ENCODE measurements around the gene SPATA31E1.
"Not testable (repeated sequence)": the region's sequence is repeated elsewhere in the genome, so short reads cannot be mapped to it uniquely, and the experiment has no call there.

The SPATA31E1 gene

GRCh38 chr9:87886933-87887505 lies 4.3 kb downstream of the SPATA31E1 start:
- DNase-seq = no peak

- no peak for DNase-seq
Observed at GRCh38 chr9:87887661-87888480, 5.2 kb downstream of the SPATA31E1 start.

GRCh38 chr9:87888501-87888900 lies 5.8 kb downstream of the SPATA31E1 start:
- DNase-seq = no peak

GRCh38 chr9:87889065-87889881 lies 6.6 kb downstream of the SPATA31E1 start:
- no peak for DNase-seq

GRCh38 chr9:87889882-87890252 lies 7.2 kb downstream of the SPATA31E1 start:
- no peak for DNase-seq

GRCh38 chr9:87890837-87891236 lies 8.2 kb downstream of the SPATA31E1 start:
- DNase-seq = no peak

GRCh38 chr9:87891754-87892153 lies 9.1 kb downstream of the SPATA31E1 start:
- DNase-seq = no peak

- DNase-seq = no peak
Observed at GRCh38 chr9:87892956-87893355, 10.3 kb downstream of the SPATA31E1 start.

GRCh38 chr9:87894998-87895625 lies 12.4 kb downstream of the SPATA31E1 start:
- DNase-seq = no peak

GRCh38 chr9:87896891-87897290 lies 14.2 kb downstream of the SPATA31E1 start:
- DNase-seq = no peak

GRCh38 chr9:87898151-87898550 lies 15.5 kb downstream of the SPATA31E1 start:
- no peak for DNase-seq

GRCh38 chr9:87902371-87902770 lies 19.7 kb downstream of the SPATA31E1 start:
- not testable (repeated sequence) for DNase-seq

GRCh38 chr9:87909310-87910041 lies 26.8 kb downstream of the SPATA31E1 start:
- DNase-seq = no peak

GRCh38 chr9:87910821-87911220 lies 28.1 kb downstream of the SPATA31E1 start:
- DNase-seq = no peak

GRCh38 chr9:87917662-87918061 lies 35.0 kb downstream of the SPATA31E1 start, which contains the start of gene SPATA31C1:
SPATA31C1 (plus strand) TSS chr9:87917962.
- DNase-seq = not testable (repeated sequence)

GRCh38 chr9:87919013-87919412 lies 36.3 kb downstream of the SPATA31E1 start:
- not testable (repeated sequence) for DNase-seq

- not testable (repeated sequence) for DNase-seq
Observed at GRCh38 chr9:87921561-87921960, 38.9 kb downstream of the SPATA31E1 start.

- not testable (repeated sequence) for DNase-seq
Observed at GRCh38 chr9:87923012-87923411, 40.3 kb downstream of the SPATA31E1 start.

- DNase-seq = not testable (repeated sequence)
Observed at GRCh38 chr9:87924851-87925250, 42.2 kb downstream of the SPATA31E1 start.

- DNase-seq = not testable (repeated sequence)
Observed at GRCh38 chr9:87929152-87929551, 46.5 kb downstream of the SPATA31E1 start.

- not testable (repeated sequence) for DNase-seq
Observed at GRCh38 chr9:87934444-87934843, 51.8 kb downstream of the SPATA31E1 start.

- DNase-seq = not testable (repeated sequence)
Observed at GRCh38 chr9:87937352-87937751, 54.7 kb downstream of the SPATA31E1 start.

All from SHP77 treated with DMSO at 0.1 percent for 48 hours (cell line).